Measurements from ENCODE around the gene BCL10. TPM values are rescaled to one million over a fixed set of nuclear protein-coding genes. Genes with fewer than 3 reads are reported as not detected.

The BCL10 gene
- polyA plus RNA-seq, 1 donor (not counting 4 experiments of a cell fraction or from before 2014, with no cell fraction given): 22.4 TPM

DNA sequence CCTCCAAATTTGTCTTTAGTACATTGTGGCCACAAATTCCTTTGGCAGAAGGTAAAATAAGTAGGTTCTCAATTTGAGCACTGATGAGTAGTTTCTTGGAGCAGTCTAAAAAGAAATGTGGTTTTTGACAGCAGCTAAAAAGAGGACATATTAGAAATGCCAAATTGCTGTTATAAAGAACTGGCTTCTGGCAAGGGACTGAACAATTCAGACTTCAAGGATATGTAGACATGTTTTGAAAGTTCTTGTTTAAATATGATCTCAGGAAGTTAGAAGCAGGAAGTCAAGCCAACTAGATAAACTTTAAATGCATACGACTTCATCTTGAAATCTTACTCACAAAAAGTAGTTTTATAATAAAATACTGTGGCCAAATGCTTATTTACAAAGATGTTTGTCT is 35.8 kb downstream of the BCL10 start:
- Histone ChIP-seq H3K9me1 (ENCODE audit: control insufficient read depth, extremely low read depth, insufficient read depth, low read length) (no peaks in the 10 kb centered on the region), H3K27me3 (ENCODE audit: control insufficient read depth, extremely low read depth, insufficient read depth, low read length) (no peaks in the 10 kb centered on the region), H3K9ac (ENCODE audit: control insufficient read depth, extremely low read depth, insufficient read depth, low read length) (no peak overlapping the region), H3K9me3 (ENCODE audit: control insufficient read depth, low read depth, low read length) (no peaks in the 10 kb centered on the region), H2AFZ (ENCODE audit: control insufficient read depth, low read length) (peak overlapping the region; percentile 45), H4K20me1 (ENCODE audit: control insufficient read depth, extremely low read depth, insufficient read depth, low read length) (no peaks in the 10 kb centered on the region), H3K36me3 (ENCODE audit: control insufficient read depth in 2 of 2, extremely low read depth in 1 of 2, insufficient read depth in 2 of 2, low read length in 2 of 2) (no peaks in the 10 kb centered on the region), H3K79me2 (ENCODE audit: control insufficient read depth, insufficient read depth, low read length) (no peaks in the 10 kb centered on the region), H3K4me1 (ENCODE audit: control insufficient read depth, extremely low read depth, insufficient read depth, low read length) (peaks cover 16% of the 10 kb centered on the region), H3K4me2 (ENCODE audit: control insufficient read depth, extremely low read depth, insufficient read depth, low read depth, low read length) (no peak overlapping the region), H3K4me3 (ENCODE audit: control insufficient read depth in 2 of 3, extremely low read depth in 1 of 3, insufficient read depth in 2 of 3, low read depth in 1 of 3, low read length in 3 of 3) (no peak overlapping the region), H3K27ac (ENCODE audit: control insufficient read depth, insufficient read depth, low read length) (no peak overlapping the region)
- DNase-seq (ENCODE audit: low read depth, low spot score) (no peak), FAIRE-seq (no peak)
- dilution Hi-C loops (cut with MboI; ENCODE audit: extremely low pct_ligation_motif_present, low sequenced_read_pairs): no loop called here
- TF ChIP-seq, protein P1, sequence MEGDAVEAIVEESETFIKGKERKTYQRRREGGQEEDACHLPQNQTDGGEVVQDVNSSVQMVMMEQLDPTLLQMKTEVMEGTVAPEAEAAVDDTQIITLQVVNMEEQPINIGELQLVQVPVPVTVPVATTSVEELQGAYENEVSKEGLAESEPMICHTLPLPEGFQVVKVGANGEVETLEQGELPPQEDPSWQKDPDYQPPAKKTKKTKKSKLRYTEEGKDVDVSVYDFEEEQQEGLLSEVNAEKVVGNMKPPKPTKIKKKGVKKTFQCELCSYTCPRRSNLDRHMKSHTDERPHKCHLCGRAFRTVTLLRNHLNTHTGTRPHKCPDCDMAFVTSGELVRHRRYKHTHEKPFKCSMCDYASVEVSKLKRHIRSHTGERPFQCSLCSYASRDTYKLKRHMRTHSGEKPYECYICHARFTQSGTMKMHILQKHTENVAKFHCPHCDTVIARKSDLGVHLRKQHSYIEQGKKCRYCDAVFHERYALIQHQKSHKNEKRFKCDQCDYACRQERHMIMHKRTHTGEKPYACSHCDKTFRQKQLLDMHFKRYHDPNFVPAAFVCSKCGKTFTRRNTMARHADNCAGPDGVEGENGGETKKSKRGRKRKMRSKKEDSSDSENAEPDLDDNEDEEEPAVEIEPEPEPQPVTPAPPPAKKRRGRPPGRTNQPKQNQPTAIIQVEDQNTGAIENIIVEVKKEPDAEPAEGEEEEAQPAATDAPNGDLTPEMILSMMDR (optimal IDR thresholded peaks at IDR 0.05 in 1 of 3, IDR thresholded peaks at IDR 0.05 in 1 of 3, conservative IDR thresholded peaks at IDR 0.05 in 1 of 3; ENCODE audit: extremely low read depth in 1 of 3, insufficient read depth in 2 of 3, low read length in 3 of 3): no peak
- TF ChIP-seq EZH2 (IDR thresholded peaks at IDR 0.05; ENCODE audit: low read length): no peak

DNA sequence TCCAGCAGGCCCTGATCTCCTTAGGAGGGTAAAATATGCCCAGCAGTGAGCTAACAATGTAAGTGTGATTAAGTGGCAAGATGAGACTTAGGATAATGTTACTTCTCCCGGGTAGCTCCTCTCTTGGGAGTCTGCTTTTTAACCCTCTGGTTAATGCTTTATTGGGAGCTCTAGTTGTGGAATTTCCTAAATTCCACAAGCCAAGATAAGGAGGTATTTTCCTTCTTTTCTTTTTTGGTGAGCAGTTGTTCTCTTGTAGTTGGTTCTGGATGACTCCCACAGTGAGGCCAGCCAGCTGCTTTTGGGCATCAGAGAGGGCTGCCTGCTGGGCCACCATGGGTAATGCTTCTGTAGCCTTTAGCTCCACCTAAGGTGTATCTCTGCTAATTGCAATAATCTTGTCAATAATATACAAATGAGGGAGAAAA is 36.2 kb downstream of the BCL10 start:
- dilution Hi-C loops (cut with MboI; ENCODE audit: extremely low pct_ligation_motif_present, low sequenced_read_pairs): no loop called here
- Histone ChIP-seq H3K4me3 (ENCODE audit: control insufficient read depth in 2 of 3, extremely low read depth in 1 of 3, insufficient read depth in 2 of 3, low read depth in 1 of 3, low read length in 3 of 3) (no peak overlapping the region), H3K9me3 (ENCODE audit: control insufficient read depth, low read depth, low read length) (no peaks in the 10 kb centered on the region), H3K4me2 (ENCODE audit: control insufficient read depth, extremely low read depth, insufficient read depth, low read depth, low read length) (no peak overlapping the region), H2AFZ (ENCODE audit: control insufficient read depth, low read length) (no peak overlapping the region), H3K36me3 (ENCODE audit: control insufficient read depth in 2 of 2, extremely low read depth in 1 of 2, insufficient read depth in 2 of 2, low read length in 2 of 2) (no peaks in the 10 kb centered on the region), H4K20me1 (ENCODE audit: control insufficient read depth, extremely low read depth, insufficient read depth, low read length) (no peaks in the 10 kb centered on the region), H3K27ac (ENCODE audit: control insufficient read depth, insufficient read depth, low read length) (no peak overlapping the region), H3K4me1 (ENCODE audit: control insufficient read depth, extremely low read depth, insufficient read depth, low read length) (peaks cover 11% of the 10 kb centered on the region), H3K9me1 (ENCODE audit: control insufficient read depth, extremely low read depth, insufficient read depth, low read length) (no peaks in the 10 kb centered on the region), H3K79me2 (ENCODE audit: control insufficient read depth, insufficient read depth, low read length) (no peaks in the 10 kb centered on the region), H3K27me3 (ENCODE audit: control insufficient read depth, extremely low read depth, insufficient read depth, low read length) (no peaks in the 10 kb centered on the region), H3K9ac (ENCODE audit: control insufficient read depth, extremely low read depth, insufficient read depth, low read length) (no peak overlapping the region)
- FAIRE-seq (peak; percentile 13), DNase-seq (ENCODE audit: low read depth, low spot score) (no peak)
- TF ChIP-seq EZH2 (IDR thresholded peaks at IDR 0.05; ENCODE audit: low read length): no peak
- TF ChIP-seq, protein P1 (optimal IDR thresholded peaks at IDR 0.05 in 1 of 3, IDR thresholded peaks at IDR 0.05 in 1 of 3, conservative IDR thresholded peaks at IDR 0.05 in 1 of 3; ENCODE audit: extremely low read depth in 1 of 3, insufficient read depth in 2 of 3, low read length in 3 of 3): peak; percentile 45 to 64 (median 51)

All from keratinocyte (primary cell).